ENCODE data around the gene MROH7. TPM values are rescaled to one million over a fixed set of nuclear protein-coding genes. Genes with fewer than 3 reads are reported as not detected.

The MROH7 gene
- total RNA-seq, 1 experiment from 2014 or later = 0.13 TPM

DNA sequence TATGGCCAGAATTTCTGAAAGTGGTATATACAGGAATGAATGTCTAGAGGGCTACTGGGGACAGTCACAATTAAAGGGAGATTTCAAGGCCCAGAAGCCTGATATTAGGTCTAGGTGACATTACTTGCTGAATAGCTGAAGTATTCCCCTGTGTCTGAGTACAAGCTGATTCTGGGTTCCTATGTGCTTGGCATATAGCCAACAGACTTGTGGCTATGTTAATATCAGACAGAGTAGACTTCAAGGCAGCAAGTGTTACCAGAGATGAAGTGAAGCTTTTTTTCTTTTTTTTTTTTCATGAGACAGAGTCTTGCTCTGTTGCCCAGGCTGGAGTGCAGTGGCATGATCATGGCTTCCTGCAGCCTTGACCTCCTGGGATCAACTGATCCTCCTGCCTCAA lies 82.4 kb downstream of the MROH7 start (continued):
- TF ChIP-seq, protein P1, sequence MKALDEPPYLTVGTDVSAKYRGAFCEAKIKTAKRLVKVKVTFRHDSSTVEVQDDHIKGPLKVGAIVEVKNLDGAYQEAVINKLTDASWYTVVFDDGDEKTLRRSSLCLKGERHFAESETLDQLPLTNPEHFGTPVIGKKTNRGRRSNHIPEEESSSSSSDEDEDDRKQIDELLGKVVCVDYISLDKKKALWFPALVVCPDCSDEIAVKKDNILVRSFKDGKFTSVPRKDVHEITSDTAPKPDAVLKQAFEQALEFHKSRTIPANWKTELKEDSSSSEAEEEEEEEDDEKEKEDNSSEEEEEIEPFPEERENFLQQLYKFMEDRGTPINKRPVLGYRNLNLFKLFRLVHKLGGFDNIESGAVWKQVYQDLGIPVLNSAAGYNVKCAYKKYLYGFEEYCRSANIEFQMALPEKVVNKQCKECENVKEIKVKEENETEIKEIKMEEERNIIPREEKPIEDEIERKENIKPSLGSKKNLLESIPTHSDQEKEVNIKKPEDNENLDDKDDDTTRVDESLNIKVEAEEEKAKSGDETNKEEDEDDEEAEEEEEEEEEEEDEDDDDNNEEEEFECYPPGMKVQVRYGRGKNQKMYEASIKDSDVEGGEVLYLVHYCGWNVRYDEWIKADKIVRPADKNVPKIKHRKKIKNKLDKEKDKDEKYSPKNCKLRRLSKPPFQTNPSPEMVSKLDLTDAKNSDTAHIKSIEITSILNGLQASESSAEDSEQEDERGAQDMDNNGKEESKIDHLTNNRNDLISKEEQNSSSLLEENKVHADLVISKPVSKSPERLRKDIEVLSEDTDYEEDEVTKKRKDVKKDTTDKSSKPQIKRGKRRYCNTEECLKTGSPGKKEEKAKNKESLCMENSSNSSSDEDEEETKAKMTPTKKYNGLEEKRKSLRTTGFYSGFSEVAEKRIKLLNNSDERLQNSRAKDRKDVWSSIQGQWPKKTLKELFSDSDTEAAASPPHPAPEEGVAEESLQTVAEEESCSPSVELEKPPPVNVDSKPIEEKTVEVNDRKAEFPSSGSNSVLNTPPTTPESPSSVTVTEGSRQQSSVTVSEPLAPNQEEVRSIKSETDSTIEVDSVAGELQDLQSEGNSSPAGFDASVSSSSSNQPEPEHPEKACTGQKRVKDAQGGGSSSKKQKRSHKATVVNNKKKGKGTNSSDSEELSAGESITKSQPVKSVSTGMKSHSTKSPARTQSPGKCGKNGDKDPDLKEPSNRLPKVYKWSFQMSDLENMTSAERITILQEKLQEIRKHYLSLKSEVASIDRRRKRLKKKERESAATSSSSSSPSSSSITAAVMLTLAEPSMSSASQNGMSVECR (CRISPR knock-in tag; IDR thresholded peaks at IDR 0.05; ENCODE audit: borderline replicate concordance) = no peak
- TF ChIP-seq NFE2L1 (CRISPR knock-in tag; IDR thresholded peaks at IDR 0.05) (no peak), SP1 (CRISPR knock-in tag; conservative IDR thresholded peaks at IDR 0.05) (no peak)
- TF ChIP-seq, protein P2, sequence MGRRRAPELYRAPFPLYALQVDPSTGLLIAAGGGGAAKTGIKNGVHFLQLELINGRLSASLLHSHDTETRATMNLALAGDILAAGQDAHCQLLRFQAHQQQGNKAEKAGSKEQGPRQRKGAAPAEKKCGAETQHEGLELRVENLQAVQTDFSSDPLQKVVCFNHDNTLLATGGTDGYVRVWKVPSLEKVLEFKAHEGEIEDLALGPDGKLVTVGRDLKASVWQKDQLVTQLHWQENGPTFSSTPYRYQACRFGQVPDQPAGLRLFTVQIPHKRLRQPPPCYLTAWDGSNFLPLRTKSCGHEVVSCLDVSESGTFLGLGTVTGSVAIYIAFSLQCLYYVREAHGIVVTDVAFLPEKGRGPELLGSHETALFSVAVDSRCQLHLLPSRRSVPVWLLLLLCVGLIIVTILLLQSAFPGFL (CRISPR knock-in tag; IDR thresholded peaks at IDR 0.05; ENCODE audit: borderline replicate concordance) = no peak

DNA sequence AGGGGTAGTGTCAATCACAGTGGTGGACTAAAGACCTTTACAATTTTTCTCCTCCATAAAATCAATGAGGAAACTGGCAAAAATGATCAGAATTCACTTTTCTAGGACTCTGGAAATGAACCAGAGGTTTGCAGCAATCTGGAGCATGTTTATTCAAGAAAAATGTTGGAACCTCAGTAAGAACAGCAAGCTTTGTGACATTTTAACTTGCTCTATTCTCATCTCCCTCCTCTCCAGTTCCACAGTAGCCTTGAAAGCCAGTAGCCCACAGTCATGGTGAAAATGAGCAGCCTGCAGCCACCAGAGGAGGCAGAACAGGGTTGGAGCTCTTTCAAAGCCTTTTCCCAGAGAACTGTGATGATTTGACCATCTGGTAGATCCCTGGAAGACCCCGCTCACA lies 83.2 kb downstream of the MROH7 start:
- TF ChIP-seq GRHL2 (CRISPR knock-in tag; IDR thresholded peaks at IDR 0.05; ENCODE audit: insufficient replicate concordance, severe bottlenecking) (no peak), MXD4 (CRISPR knock-in tag; IDR thresholded peaks at IDR 0.05; ENCODE audit: borderline replicate concordance) (no peak), NR3C1 (CRISPR knock-in tag; conservative IDR thresholded peaks at IDR 0.05; ENCODE audit: low read depth) (no peak), ZNF416 (CRISPR knock-in tag; IDR thresholded peaks at IDR 0.05) (no peak), ZNF232 (CRISPR knock-in tag; IDR thresholded peaks at IDR 0.05) (no peak), PRRX2 (CRISPR knock-in tag; IDR thresholded peaks at IDR 0.05) (no peak), TEAD1 (CRISPR knock-in tag; IDR thresholded peaks at IDR 0.05) (no peak), IRF2 (CRISPR knock-in tag; IDR thresholded peaks at IDR 0.05; ENCODE audit: borderline replicate concordance, low read depth) (no peak), FOXJ3 (CRISPR knock-in tag; IDR thresholded peaks at IDR 0.05; ENCODE audit: borderline replicate concordance) (no peak), JUN (CRISPR knock-in tag; IDR thresholded peaks at IDR 0.05) (no peak), ZNF121 (CRISPR knock-in tag; IDR thresholded peaks at IDR 0.05) (no peak), ETV6 (CRISPR knock-in tag; IDR thresholded peaks at IDR 0.05) (no peak)
- TF ChIP-seq, protein P1 (CRISPR knock-in tag; IDR thresholded peaks at IDR 0.05; ENCODE audit: borderline replicate concordance) = no peak
- TF ChIP-seq, protein P3, sequence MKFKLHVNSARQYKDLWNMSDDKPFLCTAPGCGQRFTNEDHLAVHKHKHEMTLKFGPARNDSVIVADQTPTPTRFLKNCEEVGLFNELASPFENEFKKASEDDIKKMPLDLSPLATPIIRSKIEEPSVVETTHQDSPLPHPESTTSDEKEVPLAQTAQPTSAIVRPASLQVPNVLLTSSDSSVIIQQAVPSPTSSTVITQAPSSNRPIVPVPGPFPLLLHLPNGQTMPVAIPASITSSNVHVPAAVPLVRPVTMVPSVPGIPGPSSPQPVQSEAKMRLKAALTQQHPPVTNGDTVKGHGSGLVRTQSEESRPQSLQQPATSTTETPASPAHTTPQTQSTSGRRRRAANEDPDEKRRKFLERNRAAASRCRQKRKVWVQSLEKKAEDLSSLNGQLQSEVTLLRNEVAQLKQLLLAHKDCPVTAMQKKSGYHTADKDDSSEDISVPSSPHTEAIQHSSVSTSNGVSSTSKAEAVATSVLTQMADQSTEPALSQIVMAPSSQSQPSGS (CRISPR knock-in tag; IDR thresholded peaks at IDR 0.05; ENCODE audit: borderline replicate concordance, low read depth) = no peak
- TF ChIP-seq, protein P4, sequence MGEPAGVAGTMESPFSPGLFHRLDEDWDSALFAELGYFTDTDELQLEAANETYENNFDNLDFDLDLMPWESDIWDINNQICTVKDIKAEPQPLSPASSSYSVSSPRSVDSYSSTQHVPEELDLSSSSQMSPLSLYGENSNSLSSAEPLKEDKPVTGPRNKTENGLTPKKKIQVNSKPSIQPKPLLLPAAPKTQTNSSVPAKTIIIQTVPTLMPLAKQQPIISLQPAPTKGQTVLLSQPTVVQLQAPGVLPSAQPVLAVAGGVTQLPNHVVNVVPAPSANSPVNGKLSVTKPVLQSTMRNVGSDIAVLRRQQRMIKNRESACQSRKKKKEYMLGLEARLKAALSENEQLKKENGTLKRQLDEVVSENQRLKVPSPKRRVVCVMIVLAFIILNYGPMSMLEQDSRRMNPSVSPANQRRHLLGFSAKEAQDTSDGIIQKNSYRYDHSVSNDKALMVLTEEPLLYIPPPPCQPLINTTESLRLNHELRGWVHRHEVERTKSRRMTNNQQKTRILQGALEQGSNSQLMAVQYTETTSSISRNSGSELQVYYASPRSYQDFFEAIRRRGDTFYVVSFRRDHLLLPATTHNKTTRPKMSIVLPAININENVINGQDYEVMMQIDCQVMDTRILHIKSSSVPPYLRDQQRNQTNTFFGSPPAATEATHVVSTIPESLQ (CRISPR knock-in tag; IDR thresholded peaks at IDR 0.05) = no peak
- TF ChIP-seq, protein P5, sequence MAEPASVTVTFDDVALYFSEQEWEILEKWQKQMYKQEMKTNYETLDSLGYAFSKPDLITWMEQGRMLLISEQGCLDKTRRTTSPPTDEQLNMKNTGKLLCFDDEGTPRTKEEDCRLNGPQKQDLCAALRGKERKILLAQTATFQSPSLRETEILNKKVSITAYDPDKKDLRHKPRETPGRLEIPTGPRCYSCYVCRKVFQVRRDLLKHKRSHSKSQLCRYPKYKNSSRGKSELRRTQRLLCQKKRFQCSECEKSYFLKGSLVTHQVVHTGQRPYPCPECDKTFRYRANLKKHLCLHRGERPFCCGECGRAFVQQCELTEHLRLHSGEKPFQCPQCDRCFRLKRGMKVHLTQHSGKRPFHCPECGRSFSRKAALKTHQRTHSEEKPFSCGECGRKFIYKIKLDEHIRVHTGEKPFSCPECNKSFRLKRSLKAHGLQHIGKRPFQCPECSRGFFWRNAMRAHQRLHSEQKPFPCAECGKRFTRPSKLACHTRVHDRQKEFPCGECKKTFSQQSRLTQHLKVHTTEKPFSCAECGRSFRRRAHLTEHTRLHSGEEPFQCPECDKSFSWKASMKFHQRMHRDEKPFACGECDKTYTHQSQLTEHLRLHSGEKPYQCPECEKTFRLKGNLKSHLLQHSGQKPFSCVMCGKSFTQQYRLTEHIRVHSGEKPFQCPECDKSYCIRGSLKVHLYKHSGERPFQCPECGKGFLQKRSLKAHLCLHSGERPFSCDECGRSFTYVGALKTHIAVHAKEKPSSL (CRISPR knock-in tag; conservative IDR thresholded peaks at IDR 0.05) = no peak
- TF ChIP-seq, protein P6, sequence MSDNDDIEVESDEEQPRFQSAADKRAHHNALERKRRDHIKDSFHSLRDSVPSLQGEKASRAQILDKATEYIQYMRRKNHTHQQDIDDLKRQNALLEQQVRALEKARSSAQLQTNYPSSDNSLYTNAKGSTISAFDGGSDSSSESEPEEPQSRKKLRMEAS (CRISPR knock-in tag; IDR thresholded peaks at IDR 0.05) = no peak
- no peaks in the 10 kb centered on the region for H3K27me3 Mint-ChIP-seq (ENCODE audit: low read depth)
- no peak for DNase-seq (ENCODE audit: low spot score)
- 0 out of 2 replicates have a peak, but pooled peaks cover 5% of the 10 kb centered on the region for H3K4me1 Mint-ChIP-seq
- H3K4me3 Mint-ChIP-seq = no peak overlapping the region
- POLR2A ChIA-PET = no interaction called here
- no peaks in the 10 kb centered on the region for H3K9me3 Mint-ChIP-seq
- ATAC-seq = no peak
- CTCF ChIA-PET = interaction anchor here (1.5 kb wide), 1 partner anchor 76 kb away, joined by 4 read pairs; the partner anchor contains the start of gene TTC22
- H3K36me3 Mint-ChIP-seq = peaks cover 84% of the 10 kb centered on the region
- H3K27ac Mint-ChIP-seq = no peak overlapping the region

All from WTC11 (cell line).